GM13977 (cell line): Measurements from ENCODE around the gene ALDH3B1.
"Not testable (repeated sequence)": the region's sequence is repeated elsewhere in the genome, so short reads cannot be mapped to it uniquely, and the experiment has no call there.

Source experiments
- DNase-seq: peaks from one replicate; pipeline ENCODE4 v3.0.0; 2012; ENCODE audit warnings: low spot score
- CTCF ChIP-seq: IDR thresholded peaks from 2 replicates; pipeline ENCODE4 v1.5.1; 2012; ENCODE audit warnings: mild to moderate bottlenecking, control low read depth; ENCODE audit not compliant: insufficient read depth; ENCODE audit errors: extremely low read depth, missing control alignments
- in situ Hi-C: fragments of 300-500 bp; cut with MboI; formaldehyde crosslinking; loops from one replicate; pipeline ENCODE4 v1.12.0; 2022; ENCODE audit warnings: low sequenced_read_pairs, low pct_unique_long_range_greater_than_20kb, mixed read lengths, inconsistent platforms; ENCODE audit not compliant: unreplicated experiment

ALDH3B1 gene

GRCh38 chr11:67991347-67992121 is 18.6 kb upstream of the ALDH3B1 start:
- in situ Hi-C loops, DNase-seq: not testable (repeated sequence)

DNA sequence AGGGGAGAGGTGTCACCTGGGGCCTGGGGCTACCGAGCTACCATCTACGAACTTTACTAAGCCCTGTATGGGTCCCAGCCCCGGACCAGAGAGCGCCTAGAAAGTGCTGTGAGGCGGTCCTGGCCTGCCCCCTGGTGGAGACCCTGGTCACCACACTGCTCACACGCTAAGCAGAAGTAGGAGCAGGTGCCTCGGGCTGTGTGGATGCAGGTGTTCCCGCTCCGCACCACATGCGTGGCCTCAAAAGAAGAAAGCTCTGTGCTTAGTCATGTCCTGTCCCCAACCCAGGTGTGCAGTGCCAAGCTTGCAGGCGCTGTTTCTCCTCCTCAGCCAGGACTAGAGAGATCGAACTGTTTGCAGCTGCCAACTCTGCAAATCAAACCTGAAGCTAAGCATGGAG is 16.3 kb upstream of the ALDH3B1 start:
- peak; percentile 52 for TF ChIP-seq CTCF
- DNase-seq, in situ Hi-C loops: not testable (repeated sequence)

- in situ Hi-C loops, DNase-seq: not testable (repeated sequence)
Measured at GRCh38 chr11:67994387-67994786, 15.7 kb upstream of the ALDH3B1 start.

DNA sequence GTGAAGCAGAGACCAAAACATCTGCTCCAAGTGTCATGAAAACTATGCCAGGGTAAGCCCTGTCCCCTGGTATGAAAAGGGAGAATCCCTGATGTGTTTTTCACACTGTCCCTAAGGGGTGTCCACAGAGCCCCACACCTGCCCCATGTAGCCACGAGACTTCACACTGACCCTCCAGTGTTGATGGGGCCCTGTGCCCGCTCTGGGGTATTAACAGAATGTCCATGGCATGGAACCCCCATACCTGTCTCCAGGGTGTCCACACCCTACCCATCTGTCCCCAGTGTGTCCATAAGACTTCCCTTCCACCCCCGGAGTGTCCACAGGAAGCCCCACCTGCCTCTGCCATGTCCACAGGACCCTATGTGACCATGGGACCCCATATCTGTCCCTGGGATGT is 15.0 kb upstream of the ALDH3B1 start:
- DNase-seq, in situ Hi-C loops: not testable (repeated sequence)

DNA sequence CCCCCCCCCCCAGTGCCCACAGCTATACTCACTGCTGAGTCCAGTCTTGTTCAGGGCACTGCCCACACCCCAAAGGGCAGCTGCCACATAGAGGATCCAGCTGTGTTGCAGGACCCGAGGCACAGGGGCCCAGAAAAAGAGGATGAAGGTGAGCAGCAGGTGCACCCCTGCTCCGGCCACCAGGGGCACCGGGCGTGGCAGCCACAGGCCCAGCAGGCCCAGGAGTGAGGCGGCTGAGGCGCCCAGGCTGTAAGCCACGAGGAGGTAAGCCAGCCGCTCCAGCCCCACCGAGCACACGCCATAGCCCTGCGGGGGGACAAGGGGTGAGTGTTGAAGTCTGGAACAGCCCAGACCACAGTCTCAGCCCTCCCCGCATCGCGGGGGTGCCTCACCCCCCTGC is 14.5 kb upstream of the ALDH3B1 start:
- DNase-seq, in situ Hi-C loops: not testable (repeated sequence)

- in situ Hi-C loops, result no loop called here
- no peak for DNase-seq
- no peak for TF ChIP-seq CTCF
Measured at GRCh38 chr11:67996051-67996450, 14.1 kb upstream of the ALDH3B1 start.

DNA sequence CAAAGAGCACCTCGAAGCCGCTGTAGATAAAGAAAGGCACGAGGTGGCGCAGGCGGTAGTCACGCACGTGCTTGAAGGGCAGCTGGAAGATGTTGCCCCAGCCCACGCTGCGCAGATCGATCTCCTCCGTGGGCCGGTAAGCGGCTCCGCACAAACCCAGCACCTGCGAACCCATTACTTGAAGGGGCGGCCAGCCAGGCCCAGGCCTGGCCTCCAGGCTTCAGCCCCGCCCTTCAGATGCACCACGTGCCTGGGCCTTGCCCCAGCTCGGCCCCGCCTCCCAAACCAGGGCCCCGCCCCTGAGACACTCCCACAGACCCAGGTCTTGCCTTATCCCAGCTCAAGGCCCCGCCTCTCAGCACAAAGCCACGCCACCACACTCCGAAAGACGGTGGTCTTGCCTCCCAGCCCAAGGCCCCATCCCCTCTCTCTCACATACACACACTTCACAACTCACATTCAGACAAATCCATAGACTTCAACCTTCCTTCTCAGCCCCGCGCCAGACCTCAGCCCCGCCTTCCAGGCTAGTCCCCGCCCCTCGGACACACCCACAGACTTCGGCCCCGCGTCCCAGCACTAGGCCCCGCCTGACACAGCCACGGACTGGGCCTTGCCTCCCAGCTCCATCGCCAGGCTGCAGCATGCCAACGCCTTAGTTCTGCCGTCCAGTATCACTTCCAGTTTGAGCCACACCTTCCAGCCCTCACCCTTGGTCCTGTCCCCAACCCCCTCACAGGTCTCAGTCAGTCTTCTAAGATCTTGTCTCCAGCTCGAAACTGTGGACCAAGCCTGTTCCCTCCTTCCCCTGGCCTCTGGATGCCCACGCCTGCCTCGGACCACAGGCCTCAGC is 13.3 kb upstream of the ALDH3B1 start:
- in situ Hi-C loops, result no loop called here
- TF ChIP-seq CTCF, result no peak
- DNase-seq, result no peak

GRCh38 chr11:67997475-67997921 is 12.6 kb upstream of the ALDH3B1 start:
- in situ Hi-C loops, result no loop called here
- no peak for TF ChIP-seq CTCF
- DNase-seq, result no peak
